IPS DF 6.9 (cell line): ENCODE results near the gene SMPX.

Source experiments
- DNase-seq: peaks from one replicate; pipeline ENCODE4 v3.0.0-alpha.2; 2013; ENCODE audit warnings: low read depth, low spot score
- H3K27ac ChIP-seq: one replicate; pipeline ENCODE4 v1.5.1; 2013; ENCODE audit warnings: low read length, control low read depth
- H3K27me3 ChIP-seq: 2 replicates; pipeline ENCODE4 v1.6.1; 2013; ENCODE audit warnings: mild to moderate bottlenecking, low read length; ENCODE audit not compliant: control insufficient read depth, insufficient read depth
- H3K36me3 ChIP-seq: 2 replicates; pipeline ENCODE4 v1.6.1; 2013; ENCODE audit warnings: low read length; ENCODE audit not compliant: control insufficient read depth, insufficient read depth
- H3K4me1 ChIP-seq: 2 replicates; pipeline ENCODE4 v1.6.1; 2013; ENCODE audit warnings: low read length; ENCODE audit not compliant: control insufficient read depth, insufficient read depth
- H3K4me3 ChIP-seq: 2 replicates; pipeline ENCODE4 v1.5.1; 2013; ENCODE audit warnings: mild to moderate bottlenecking, low read length
- H3K9me3 ChIP-seq: 2 replicates; pipeline ENCODE4 v1.6.1; 2013; ENCODE audit warnings: low read length, inconsistent platforms; ENCODE audit not compliant: control insufficient read depth, insufficient read depth
- WGBS: extraction: QIAGEN DNeasy Blood & Tissue Kit; methylation state at CpG from one replicate; pipeline ENCODE4 v1.1.7; 2013; ENCODE audit warnings: mixed read lengths, missing lambda C conversion rate; ENCODE audit not compliant: insufficient read length, insufficient coverage; 5-methylcytosine and 5-hydroxymethylcytosine counted together

Gene SMPX

DNA sequence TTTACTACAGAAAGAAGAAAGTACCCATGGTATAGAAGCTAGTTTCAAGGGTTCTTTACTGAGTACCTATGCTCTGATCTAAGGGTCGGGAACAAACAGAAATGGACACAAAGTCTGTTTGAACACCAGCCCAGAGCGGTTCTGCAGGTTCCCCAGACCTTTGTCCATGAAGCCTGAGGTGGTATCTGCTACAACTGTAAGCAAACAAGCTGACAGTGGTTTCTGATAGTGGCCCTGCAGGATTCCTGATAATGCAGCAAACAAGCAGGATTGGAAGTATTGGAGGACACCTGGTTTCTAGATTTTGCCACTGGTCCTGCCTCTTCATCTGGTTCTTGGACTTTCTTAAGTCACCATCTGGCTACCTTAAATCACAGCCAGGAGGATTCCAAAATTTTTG, 23.7 kb downstream of the SMPX start:
- Histone ChIP-seq H3K4me1 (no peaks in the 10 kb centered on the region; the same call in 1 of the 2 replicates), H3K4me3 (no peak overlapping the region), H3K9me3 (no peaks in the 10 kb centered on the region), H3K27ac (no peak overlapping the region), H3K36me3 (no peaks in the 10 kb centered on the region), H3K27me3 (no peaks in the 10 kb centered on the region)
- WGBS, result no CpG with 5 or more reads among the region's 2 CpGs
- no peak for DNase-seq

GRCh38 chrX:21733705-21734104, 24.2 kb downstream of the SMPX start:
- WGBS, result no CpG with 5 or more reads among the region's 1 CpG
- no peak for DNase-seq
- H3K36me3 ChIP-seq, result no peaks in the 10 kb centered on the region
- no peaks in the 10 kb centered on the region; the same call in 1 of the 2 replicates for H3K4me1 ChIP-seq
- no peaks in the 10 kb centered on the region for H3K9me3 ChIP-seq
- no peaks in the 10 kb centered on the region for H3K27me3 ChIP-seq
- H3K4me3 ChIP-seq, result no peak overlapping the region
- no peak overlapping the region for H3K27ac ChIP-seq

DNA sequence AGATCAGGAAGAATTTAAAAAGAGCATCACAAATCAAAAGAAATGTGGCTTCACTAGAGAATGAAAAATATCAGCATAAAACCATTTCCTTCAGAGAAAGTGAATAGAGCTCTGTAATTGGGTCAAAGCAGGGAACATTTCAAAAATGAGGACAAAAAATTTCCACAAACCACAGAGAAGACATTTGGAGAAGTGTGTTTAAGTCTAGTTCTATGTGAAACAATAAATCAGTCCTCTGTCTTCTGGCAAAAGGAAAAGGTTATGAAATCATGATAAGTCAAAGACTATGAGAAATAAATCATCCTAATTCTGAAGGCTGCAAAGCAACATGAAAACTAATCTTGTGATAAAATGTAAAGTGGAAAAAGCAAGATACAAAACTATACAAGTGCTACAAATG, 27.9 kb downstream of the SMPX start:
- DNase-seq, result no peak
- Histone ChIP-seq H3K27ac (no peak overlapping the region), H3K4me1 (no peaks in the 10 kb centered on the region), H3K27me3 (no peaks in the 10 kb centered on the region), H3K9me3 (no peaks in the 10 kb centered on the region), H3K4me3 (no peak overlapping the region), H3K36me3 (no peaks in the 10 kb centered on the region)

DNA sequence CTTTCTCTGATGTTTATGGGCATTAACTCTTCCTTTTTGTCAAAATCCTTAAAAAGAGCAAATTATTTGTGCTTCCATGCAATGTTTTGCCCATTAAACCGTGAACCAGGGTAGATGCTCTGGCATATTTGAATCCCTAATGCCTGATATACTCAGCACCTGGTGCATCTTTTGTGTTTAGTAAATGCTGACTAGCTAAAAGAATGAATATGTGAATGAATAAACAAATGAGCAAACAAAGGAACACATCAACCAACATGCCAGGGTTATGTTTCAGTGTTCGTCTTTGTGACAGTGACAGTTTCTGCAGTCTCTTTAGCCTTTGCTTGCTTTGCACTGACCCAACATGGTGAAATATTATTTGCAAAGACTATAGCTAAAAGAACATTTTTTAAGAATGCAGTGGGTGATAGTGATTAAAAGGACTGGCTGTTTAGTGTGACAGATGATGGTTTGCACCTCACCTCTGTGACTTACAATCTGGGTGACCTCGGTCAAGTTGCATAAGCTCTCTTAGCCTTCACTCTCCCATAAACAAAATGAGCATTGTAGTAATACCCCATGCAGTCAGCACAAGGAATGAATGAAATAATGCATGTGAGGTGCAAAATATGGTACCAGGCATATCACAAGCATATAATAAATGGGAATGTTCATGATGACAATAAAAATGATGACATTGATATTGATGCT, 29.5 kb downstream of the SMPX start:
- H3K27ac ChIP-seq, result no peak overlapping the region
- no peak overlapping the region for H3K4me3 ChIP-seq
- DNase-seq, result no peak
- WGBS, result no CpG with 5 or more reads among the region's 3 CpGs
- no peaks in the 10 kb centered on the region for H3K9me3 ChIP-seq
- no peaks in the 10 kb centered on the region for H3K36me3 ChIP-seq
- no peaks in the 10 kb centered on the region for H3K4me1 ChIP-seq
- no peaks in the 10 kb centered on the region for H3K27me3 ChIP-seq

DNA sequence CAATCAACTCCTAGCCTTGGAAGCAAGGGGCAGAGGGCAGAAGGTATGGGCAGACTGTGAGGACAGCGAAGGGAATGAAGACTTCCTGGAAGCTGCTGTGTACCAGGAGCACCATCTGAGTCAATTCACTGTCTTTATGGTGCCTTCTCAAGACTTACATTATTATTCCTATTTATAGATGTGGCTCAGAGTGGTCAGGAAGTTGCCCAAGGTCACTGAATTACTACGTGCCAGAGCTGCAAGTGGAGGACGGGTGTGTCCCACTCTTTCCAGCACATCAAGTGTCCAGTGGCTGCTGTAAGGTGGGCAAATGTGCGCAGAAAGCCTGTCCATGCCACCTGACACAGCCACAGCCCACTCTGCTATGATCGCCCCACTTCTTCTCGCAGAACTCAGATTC, 32.0 kb downstream of the SMPX start:
- Histone ChIP-seq H3K9me3 (no peaks in the 10 kb centered on the region), H3K4me3 (no peak overlapping the region), H3K27me3 (no peaks in the 10 kb centered on the region), H3K27ac (no peak overlapping the region), H3K4me1 (no peaks in the 10 kb centered on the region), H3K36me3 (no peaks in the 10 kb centered on the region)
- no peak for DNase-seq
- WGBS, result no CpG with 5 or more reads among the region's 6 CpGs

GRCh38 chrX:21725496-21725895, 32.4 kb downstream of the SMPX start:
- no peak overlapping the region for H3K4me3 ChIP-seq
- H3K4me1 ChIP-seq, result no peaks in the 10 kb centered on the region
- no peak for DNase-seq
- H3K36me3 ChIP-seq, result no peaks in the 10 kb centered on the region
- no CpG with 5 or more reads among the region's 2 CpGs for WGBS
- H3K27ac ChIP-seq, result no peak overlapping the region
- no peaks in the 10 kb centered on the region for H3K9me3 ChIP-seq
- no peaks in the 10 kb centered on the region for H3K27me3 ChIP-seq

- no peaks in the 10 kb centered on the region for H3K4me1 ChIP-seq
- H3K27me3 ChIP-seq, result no peaks in the 10 kb centered on the region
- DNase-seq, result no peak
- H3K36me3 ChIP-seq, result no peaks in the 10 kb centered on the region
- H3K9me3 ChIP-seq, result no peaks in the 10 kb centered on the region
- no peak overlapping the region for H3K27ac ChIP-seq
- H3K4me3 ChIP-seq, result no peak overlapping the region
- no CpG with 5 or more reads among the region's 4 CpGs for WGBS
Observed at GRCh38 chrX:21723814-21724213, 34.1 kb downstream of the SMPX start.

DNA sequence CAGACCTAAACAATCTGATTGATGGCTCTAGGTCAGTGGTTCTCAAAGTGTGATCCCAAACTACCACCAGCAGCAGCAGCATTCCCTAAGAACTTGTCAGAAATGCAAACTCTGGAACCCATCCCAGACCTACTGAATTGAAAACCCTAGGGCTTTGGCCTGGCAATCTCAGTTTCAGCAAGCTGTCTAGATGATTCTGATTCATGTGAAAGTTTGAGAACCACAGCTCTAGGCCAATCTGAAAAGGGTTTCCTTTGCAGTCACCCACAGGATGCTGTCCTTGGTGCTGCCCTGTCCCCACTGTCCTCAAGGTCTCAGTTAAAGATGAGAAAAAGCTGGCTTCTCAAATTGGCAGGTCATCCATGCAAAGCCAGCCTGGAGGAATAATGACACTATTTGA, 34.8 kb downstream of the SMPX start:
- no peak overlapping the region for H3K27ac ChIP-seq
- H3K27me3 ChIP-seq, result no peaks in the 10 kb centered on the region
- H3K36me3 ChIP-seq, result no peaks in the 10 kb centered on the region
- DNase-seq, result no peak
- no peak overlapping the region for H3K4me3 ChIP-seq
- H3K4me1 ChIP-seq, result no peaks in the 10 kb centered on the region
- H3K9me3 ChIP-seq, result no peaks in the 10 kb centered on the region

DNA sequence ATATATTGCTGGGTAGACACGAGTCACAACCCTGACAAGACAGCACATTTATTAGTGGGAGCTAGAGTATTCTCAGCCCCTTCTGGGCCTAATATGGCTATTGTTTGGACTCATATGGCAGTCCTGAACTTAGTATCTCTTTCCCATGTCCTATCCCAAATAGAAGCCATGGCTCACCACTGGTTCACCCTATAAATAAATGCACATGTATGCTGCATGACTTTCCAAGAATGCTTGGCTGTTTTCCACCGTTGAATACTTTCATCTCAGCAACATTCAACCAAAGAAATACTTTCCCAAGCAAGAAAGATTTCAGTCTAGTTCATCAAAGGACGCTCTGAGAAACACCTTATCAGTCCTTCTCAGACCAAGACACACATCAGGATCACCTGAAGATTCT, 36.7 kb downstream of the SMPX start:
- no peaks in the 10 kb centered on the region for H3K4me1 ChIP-seq
- H3K27ac ChIP-seq, result no peak overlapping the region
- WGBS, result no CpG with 5 or more reads among the region's 3 CpGs
- DNase-seq, result no peak
- H3K36me3 ChIP-seq, result no peaks in the 10 kb centered on the region
- no peak overlapping the region for H3K4me3 ChIP-seq
- H3K9me3 ChIP-seq, result no peaks in the 10 kb centered on the region
- H3K27me3 ChIP-seq, result no peaks in the 10 kb centered on the region

- Histone ChIP-seq H3K9me3 (no peaks in the 10 kb centered on the region), H3K4me3 (no peak overlapping the region), H3K4me1 (no peaks in the 10 kb centered on the region), H3K27ac (no peak overlapping the region), H3K27me3 (no peaks in the 10 kb centered on the region), H3K36me3 (no peaks in the 10 kb centered on the region)
- WGBS, result no CpG with 5 or more reads among the region's 5 CpGs
- DNase-seq, result no peak
Observed at GRCh38 chrX:21718575-21718974, 39.3 kb downstream of the SMPX start.

DNA sequence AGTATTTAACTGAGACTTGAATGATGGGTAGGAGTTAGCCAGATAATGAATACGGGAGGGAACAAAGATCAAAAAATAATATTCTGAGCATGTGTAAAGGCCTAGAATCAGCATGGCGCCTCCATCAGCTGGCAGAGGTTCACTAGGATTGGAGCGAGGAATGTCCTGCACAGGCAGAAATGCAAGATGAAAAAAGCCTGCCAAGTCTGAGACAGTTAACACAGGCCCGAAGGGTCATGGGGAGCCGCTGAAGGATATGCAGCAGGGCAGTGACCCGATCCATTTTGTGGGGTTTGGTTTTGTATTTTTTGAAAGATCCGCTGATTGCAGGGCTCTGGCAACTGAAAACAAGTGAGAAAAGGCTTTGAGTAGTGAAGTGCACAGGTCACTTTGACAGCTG, 40.1 kb downstream of the SMPX start:
- Histone ChIP-seq H3K27ac (no peak overlapping the region), H3K9me3 (no peaks in the 10 kb centered on the region), H3K36me3 (no peaks in the 10 kb centered on the region), H3K4me1 (no peaks in the 10 kb centered on the region), H3K27me3 (no peaks in the 10 kb centered on the region), H3K4me3 (no peak overlapping the region)
- WGBS, result no CpG with 5 or more reads among the region's 7 CpGs
- no peak for DNase-seq
